HG03558 (cell line): Measurements from ENCODE around the gene WDR83.
"Not testable (repeated sequence)": the region's sequence is repeated elsewhere in the genome, so short reads cannot be mapped to it uniquely, and the experiment has no call there.

Source experiments
- ATAC-seq: cut with Tn5 transposase; IDR thresholded peaks from one replicate; pipeline ENCODE4 v1.9.1; 2021; ENCODE audit warnings: moderate number of reproducible peaks; ENCODE audit not compliant: unreplicated experiment; ENCODE audit errors: extremely low read depth

Gene WDR83

GRCh38 chr19:12681074-12681987, 14.7 kb downstream of the WDR83 start, which contains the start of gene DHPS:
Gene DHPS (minus strand): TSS chr19:12681880. CDS start chr19:12681766, 114 bp downstream.
- peak; percentile 55 for ATAC-seq

- no peak for ATAC-seq
Measured at GRCh38 chr19:12685831-12686230, 19.2 kb downstream of the WDR83 start.

DNA sequence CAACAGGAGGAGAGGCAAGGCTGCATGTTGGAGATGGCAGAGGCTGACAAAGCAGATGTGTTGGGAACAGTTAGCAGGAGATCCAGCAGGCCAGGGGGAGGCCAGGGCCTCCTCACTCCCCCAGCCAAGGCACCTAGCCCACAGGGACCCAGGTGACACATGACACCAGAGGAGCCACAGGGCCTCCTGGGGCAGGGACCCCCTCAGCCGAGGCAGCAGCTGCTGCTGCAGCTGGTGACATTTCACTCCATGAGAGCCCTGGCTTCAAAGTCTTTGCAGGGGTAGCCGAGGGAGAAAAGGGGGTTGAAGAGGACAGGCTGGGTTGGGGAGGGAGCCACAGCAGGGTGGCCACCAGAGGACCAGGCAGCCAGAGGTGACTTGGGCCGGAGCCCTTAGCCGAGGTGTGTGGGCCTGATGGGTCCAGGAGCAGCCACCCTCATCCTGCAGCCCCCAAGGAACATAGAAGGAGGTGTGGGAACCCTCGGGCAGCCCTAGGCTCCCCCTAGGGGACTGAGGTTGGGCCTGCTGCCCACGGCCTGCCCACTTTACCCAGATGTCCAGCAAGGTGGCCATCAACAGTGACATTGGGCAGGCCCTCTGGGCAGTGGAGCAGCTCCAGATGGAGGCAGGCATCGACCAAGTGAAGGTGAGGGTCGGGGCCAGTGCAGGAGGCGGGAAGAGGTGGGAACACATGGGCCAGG, 21.0 kb downstream of the WDR83 start, which contains the start of gene GNG14:
GNG14 (plus strand) TSS at position 503 of the 701 bp plus-strand sequence; CDS start at position 554, 51 bp downstream.
- no peak for ATAC-seq

DNA sequence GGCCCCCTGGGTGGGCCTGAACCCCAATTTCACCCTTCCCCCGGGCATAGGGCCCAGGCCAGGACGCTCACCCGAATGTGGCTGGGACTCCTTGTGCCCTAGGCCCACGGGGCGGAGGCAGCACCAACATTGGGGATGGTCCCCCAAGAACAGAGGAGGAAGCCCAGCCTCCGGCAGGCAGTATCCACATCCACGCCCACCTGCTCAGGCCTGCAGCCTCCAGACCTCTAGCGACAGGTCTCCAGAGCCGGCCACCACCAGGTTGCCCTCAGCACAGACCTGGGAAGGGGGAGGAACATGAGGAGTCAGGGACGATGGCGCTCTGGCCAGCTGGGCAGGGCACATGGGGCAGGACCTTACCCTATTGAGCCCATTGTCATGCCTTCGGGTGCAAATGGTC, 22.4 kb downstream of the WDR83 start:
- ATAC-seq = no peak

DNA sequence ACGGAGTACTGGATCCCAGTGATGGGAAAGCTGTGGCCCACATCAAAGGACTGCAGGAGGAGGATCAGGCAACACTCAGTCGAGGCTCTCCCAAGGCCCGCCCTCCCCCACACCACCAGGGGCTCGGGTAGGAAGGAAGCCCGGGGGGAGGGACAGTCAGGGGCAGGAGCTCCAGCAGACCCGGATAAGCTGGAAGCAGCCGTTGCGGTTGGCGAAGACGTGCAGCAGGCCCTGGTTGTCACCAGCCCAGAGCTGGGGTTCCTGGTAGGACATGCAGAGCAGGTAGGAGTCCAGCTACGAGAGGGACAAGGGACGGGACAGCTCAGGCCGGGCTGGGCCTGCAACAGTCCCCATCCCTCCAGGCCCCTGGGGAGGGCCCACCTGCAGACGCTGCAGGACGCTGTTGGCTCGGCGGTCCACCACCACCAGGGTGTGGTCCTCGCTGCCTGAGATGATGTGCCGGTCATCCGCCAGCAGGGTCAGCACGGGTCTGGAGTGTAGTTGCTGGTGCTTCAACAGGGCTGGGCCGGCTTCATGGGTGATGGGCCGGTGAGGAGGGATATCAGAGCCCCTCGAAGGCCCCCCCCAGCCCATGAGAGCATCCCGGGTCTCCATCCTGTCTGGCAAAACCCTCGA, 23.1 kb downstream of the WDR83 start:
- no peak for ATAC-seq

GRCh38 chr19:12692960-12693359, 26.4 kb downstream of the WDR83 start:
- no peak for ATAC-seq

DNA sequence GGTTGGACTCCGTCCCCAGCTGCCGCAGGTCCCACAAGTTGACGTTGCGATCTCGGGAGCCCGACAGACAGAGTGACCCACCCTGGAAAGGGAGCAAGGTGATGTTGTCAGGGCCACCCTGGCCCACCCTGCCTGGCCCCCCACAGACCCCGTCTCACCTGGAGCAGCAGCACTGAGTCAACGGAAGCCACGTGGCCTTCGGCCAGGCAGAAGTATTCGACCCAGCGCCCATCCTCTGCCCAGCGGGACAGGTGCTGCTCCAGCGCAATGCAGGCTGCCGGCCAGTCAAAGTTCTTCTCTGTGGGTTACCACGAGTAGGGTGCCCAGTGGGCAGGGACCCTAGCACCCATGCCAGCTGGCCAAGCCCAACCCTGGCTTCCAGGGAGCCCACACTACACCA, 28.0 kb downstream of the WDR83 start:
- no peak for ATAC-seq

DNA sequence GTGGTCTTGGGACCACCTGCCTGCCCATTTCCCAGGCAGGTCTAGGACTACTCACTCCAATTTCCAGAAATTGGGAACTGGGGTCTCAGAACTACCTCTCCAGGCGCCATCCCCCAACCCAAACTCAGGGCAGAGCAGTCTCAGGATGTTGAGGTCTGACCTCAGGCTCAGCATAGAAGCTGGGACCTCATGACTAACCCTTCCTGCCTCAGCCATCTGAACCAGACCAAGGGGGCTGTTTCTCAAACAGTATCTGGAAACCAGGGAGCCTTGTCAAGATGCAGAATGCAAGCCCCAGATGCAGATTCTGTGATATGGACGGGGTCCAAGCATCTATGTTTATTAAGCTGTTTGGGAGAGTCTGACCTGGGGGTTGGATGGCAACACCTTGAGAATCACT, 28.5 kb downstream of the WDR83 start:
- ATAC-seq = no peak

GRCh38 chr19:12695514-12695913, 28.9 kb downstream of the WDR83 start:
- no peak for ATAC-seq

DNA sequence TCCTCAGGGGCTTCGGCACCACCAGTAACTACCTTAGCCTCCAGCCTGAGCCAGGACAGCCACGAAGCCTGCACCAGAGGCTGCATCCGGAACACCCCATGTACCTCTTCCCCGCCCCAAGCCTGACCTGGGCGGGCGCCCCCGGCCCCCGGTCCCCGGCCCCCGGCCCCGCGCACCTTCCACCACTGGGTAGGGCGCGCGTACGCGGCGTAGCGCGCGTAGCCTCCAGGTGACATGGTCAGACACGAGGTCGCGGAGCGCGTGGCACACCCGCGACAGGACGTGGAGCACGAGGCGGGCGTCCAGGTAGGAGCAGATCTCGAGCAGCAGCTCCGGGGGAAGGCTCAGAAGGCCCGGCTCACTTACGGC, 29.4 kb downstream of the WDR83 start:
- ATAC-seq = no peak

DNA sequence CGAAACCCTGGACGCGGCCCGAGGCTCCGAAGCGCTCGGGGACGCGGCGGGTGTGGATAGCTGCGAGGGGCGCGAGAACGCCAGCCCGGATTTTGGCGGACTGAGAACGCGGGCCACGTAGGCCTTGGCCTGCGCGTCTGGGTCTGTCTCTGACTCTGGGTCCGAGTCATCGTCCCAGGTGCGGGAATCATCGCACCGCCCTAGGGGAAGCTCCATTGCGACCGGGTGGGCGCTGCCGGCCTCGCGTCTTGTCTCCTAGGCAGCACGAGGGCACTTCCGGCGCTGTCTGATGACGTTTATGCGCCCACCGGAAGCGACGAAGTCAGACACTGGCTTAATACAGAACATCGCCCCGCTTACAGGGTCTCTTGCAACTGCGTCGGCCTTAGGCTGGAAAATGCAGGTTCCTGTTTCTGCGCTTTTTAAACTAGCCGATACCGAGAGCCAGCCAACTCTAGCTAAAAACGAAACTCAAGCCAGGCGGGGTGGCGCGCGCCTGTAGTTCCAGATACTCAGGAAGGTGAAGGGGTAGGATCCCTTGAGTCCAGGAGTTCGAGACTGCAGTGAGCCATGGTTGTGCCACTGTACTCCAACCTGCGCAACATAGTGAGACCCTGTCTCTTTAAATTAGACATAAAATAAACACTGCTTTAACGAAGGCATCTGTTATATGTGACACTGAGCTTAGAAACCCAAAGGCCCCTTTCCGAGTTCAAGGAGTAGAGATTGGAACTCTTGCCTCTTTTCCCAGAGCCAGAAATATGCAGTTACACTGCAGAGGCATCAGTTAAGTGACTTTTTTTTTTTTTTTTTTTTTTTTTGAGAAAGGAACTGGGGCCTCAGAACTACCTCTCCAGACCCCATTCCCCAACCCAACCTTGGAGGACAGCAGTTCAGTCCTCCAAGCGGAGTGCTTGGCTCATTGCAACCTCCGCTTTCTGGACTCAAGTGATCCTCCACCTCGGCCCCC, 30.0 kb downstream of the WDR83 start, which contains the start of gene FBXW9:
FBXW9 (minus strand) TSS at position 266 of the 970 bp plus-strand sequence; CDS start at position 216, 50 bp downstream.
- no peak for ATAC-seq

GRCh38 chr19:12697425-12697824, 30.8 kb downstream of the WDR83 start:
- ATAC-seq = not testable (repeated sequence)

GRCh38 chr19:12698138-12698537, 31.5 kb downstream of the WDR83 start:
- no peak for ATAC-seq

DNA sequence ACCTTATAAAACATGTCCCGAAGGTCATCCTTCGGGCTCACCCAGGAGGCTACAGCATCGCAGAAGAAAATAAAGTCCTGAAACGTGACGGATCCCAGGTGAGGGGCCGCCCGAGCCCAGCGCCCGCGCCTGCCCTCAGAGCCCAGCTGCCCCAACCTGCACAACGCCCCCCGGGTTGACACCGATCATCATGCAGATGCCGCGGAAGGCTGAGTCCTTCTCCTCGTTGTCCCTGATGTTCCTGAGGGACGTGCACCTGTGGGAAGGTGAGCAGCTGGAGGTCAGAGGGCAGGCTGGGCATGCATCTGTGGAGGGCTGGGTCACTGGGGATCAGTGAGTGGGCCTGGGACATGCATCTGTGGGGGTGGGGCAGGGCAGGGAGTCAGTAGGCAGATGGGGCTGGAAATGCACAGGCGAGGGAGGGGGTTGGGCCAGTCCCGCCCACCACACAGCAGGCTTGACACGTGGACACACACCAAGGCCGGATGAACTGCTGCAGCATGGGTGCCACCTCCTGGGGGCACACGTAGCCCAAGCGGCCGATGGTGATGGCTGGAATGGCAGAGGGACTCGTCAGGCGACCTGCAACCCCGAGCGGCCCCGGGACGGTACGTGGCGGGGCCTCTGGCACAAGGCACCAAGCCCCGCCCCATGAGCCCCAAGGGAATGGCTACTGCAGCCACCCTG, 35.1 kb downstream of the WDR83 start:
- no peak for ATAC-seq

DNA sequence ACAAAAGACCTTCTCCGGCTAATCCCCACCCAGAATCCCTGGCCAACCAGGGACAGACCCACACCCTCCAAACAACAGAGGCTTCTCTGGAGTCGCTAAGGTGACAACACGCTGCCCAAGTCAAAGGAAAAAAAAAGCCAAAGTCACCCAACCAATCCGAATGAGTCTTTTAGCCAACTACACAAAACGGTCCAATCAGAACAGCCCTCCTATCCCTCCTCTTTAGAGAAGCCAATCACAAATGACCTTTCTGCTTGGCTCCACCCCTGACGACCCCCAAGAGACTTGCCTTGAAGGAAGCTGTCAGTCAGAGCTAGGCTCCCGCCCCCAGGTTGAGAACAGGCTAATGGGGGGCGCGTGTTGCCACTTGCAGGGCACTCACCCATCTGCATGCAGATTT, 36.4 kb downstream of the WDR83 start:
- no peak for ATAC-seq

DNA sequence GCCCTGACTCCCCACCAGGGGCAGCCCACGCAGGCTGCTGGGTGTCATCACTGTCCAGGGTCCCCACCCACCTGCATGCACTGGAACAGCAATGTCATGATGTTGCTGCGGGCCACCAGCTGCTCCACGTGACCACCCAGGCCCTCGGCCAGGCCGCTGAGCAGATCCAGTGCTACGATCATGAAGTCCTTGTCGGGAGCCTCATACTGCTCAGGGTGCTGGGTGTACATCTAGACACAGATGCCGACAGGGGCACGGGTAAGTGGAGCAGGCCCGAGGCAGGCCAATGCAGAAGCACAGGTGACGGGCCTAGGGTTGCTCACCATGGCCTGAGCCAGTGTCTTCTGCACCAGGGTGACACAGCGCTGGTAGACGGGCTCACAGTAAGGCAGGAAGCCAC, 38.6 kb downstream of the WDR83 start:
- ATAC-seq = no peak

DNA sequence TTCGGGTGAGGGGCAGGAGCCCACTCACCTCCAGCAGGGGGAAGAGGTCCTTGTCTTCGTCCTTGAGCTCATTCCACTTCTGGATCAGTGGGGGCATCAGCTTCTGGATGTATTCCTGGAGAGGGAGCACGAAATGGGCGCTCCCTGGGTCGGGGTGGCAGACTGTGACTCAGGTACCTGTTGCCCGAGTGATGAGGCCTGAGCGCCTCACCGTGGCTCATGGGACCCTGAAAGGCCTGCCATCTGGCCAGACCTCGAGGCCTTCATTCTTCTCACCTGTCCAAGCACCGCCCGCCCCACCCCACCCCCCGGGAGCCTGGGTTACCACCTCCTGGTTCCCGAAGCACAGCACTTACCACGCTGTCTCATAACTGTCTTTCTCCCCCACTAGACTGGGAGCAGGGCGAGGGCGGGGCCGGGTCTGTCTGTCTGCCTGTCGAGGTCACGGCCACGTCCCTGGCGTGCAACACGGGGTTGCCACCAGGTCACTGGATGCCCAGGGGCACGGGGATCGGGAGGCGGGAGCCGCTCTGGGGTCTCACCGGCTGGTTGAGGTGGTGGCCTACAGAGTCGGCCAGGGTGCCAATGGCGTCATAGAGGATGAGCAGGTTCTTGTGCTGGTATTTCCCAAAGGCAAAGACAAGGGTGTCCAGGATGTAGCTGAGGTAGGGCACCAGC, 39.2 kb downstream of the WDR83 start:
- no peak for ATAC-seq

DNA sequence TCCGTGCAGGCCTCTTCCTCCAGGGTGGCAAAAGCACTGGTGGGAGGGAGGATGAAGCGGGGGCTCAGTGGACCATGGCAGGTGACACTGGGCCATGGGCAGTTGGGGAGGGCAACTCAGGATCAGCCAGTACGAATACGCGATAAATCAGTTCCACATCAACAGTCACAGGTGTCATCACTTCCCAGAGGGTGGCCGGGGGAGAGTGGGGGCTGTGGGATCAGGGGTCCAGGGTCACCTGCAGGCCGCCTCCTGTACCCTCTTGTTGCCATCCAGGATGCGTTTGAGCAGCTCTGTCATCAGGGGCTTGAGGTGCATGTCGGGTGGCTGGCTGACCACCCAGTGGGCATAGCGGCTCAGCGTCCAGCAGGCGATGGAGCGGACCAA, 39.7 kb downstream of the WDR83 start:
- ATAC-seq = no peak

DNA sequence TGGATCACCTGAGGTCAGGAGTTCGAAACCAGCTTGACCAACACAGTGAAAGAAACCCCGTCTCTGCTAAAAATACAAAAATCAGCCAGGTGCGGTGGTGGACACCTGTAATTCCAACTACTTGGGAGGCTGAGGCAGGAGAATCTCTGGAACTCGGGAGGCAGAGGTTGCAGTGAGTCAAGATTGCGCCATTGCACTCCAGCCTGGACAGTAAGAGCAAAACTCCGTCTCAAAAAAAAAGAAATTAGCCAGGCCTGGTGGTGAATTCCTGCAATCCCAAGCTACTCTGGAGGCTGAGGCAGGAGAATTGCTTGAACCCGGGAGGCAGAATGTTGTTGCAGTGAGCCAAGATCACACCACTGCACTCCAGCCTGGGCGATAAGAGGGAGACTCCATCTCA, 42.0 kb downstream of the WDR83 start:
- no peak for ATAC-seq
